GM21825 (cell line): ENCODE data around the gene PAM16.
"Not testable (repeated sequence)": the region's sequence is repeated elsewhere in the genome, so short reads cannot be mapped to it uniquely, and the experiment has no call there.

Source experiments
- ATAC-seq: cut with Tn5 transposase; IDR thresholded peaks from one replicate; pipeline ENCODE4 v1.9.1; 2021; ENCODE audit warnings: mild to moderate bottlenecking, moderate library complexity; ENCODE audit not compliant: unreplicated experiment

Gene PAM16

GRCh38 chr16:4354512-4355409 is 3.6 kb upstream of the PAM16 start:
- ATAC-seq = no peak

- no peak for ATAC-seq
Observed at GRCh38 chr16:4353675-4354074, 2.6 kb upstream of the PAM16 start.

GRCh38 chr16:4352843-4353242 is 1.7 kb upstream of the PAM16 start:
- no peak for ATAC-seq

GRCh38 chr16:4351880-4352279 is 759 bp upstream of the PAM16 start:
- no peak for ATAC-seq

- ATAC-seq = no peak
Observed at GRCh38 chr16:4350365-4350786, 745 bp downstream of the PAM16 start.

- ATAC-seq = no peak
Observed at GRCh38 chr16:4349332-4349731, 1.8 kb downstream of the PAM16 start.

GRCh38 chr16:4347765-4348509 is 3.2 kb downstream of the PAM16 start:
- ATAC-seq = no peak

GRCh38 chr16:4347010-4347409 is 4.1 kb downstream of the PAM16 start:
- no peak for ATAC-seq

GRCh38 chr16:4345836-4346781 is 5.0 kb downstream of the PAM16 start:
- no peak for ATAC-seq

- no peak for ATAC-seq
Observed at GRCh38 chr16:4344983-4345835, 5.9 kb downstream of the PAM16 start.

GRCh38 chr16:4344300-4344982 is 6.7 kb downstream of the PAM16 start:
- not testable (repeated sequence) for ATAC-seq

GRCh38 chr16:4342866-4343744 is 8.0 kb downstream of the PAM16 start:
- no peak for ATAC-seq

GRCh38 chr16:4341250-4341649 is 9.9 kb downstream of the PAM16 start:
- no peak for ATAC-seq

GRCh38 chr16:4340443-4340842 is 10.7 kb downstream of the PAM16 start:
- ATAC-seq = no peak

- no peak for ATAC-seq
Observed at GRCh38 chr16:4339909-4340308, 11.2 kb downstream of the PAM16 start.

- no peak for ATAC-seq
Observed at GRCh38 chr16:4339455-4339854, 11.7 kb downstream of the PAM16 start.

GRCh38 chr16:4338712-4339299 is 12.3 kb downstream of the PAM16 start:
- ATAC-seq = no peak

GRCh38 chr16:4338125-4338582 is 13.0 kb downstream of the PAM16 start:
- ATAC-seq = no peak
